ENCODE measurements around the gene CYP26B1.
A peak's percentile ranks its signal among the peaks of the same experiment; 100 is the strongest.

Gene CYP26B1

GRCh38 chr2:72112981-72113846, 34.4 kb downstream of the CYP26B1 start:
- TF ChIP-seq CTCF (conservative IDR thresholded peaks at IDR 0.05; ENCODE audit: control insufficient read depth, insufficient read depth, low read depth, low read length): no peak
- no peak for DNase-seq (ENCODE audit: low read depth)
- H3K4me3 ChIP-seq (ENCODE audit: control insufficient read depth, low read depth, low read length): no peak overlapping the region

DNA sequence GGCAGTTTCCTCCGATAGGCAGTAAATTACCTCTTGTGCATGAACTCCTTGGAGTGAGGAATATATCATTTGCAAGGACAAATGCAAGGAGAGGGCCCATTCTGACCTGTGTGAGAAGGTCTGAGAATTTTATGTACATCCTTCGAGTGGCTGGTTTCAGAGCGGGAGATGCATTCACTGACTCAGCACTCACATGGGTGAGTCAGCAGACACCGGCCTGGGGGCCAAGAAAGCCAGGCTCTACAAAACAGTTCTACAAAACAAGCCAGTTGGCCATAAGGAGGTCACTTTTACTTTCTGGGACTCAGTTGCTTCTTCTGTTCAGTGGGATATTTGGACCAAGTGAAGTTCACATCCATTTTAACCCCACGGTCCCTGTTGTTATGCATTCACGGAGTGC, 35.3 kb downstream of the CYP26B1 start:
- no peak for TF ChIP-seq CTCF (conservative IDR thresholded peaks at IDR 0.05; ENCODE audit: control insufficient read depth, insufficient read depth, low read depth, low read length)
- no peak overlapping the region for H3K4me3 ChIP-seq (ENCODE audit: control insufficient read depth, low read depth, low read length)
- peak; percentile 47 for DNase-seq (ENCODE audit: low read depth)

GRCh38 chr2:72111061-72111460, 36.6 kb downstream of the CYP26B1 start:
- no peak overlapping the region for H3K4me3 ChIP-seq (ENCODE audit: control insufficient read depth, low read depth, low read length)
- DNase-seq (ENCODE audit: low read depth): no peak
- no peak for TF ChIP-seq CTCF (conservative IDR thresholded peaks at IDR 0.05; ENCODE audit: control insufficient read depth, insufficient read depth, low read depth, low read length)

GRCh38 chr2:72109904-72110303, 37.8 kb downstream of the CYP26B1 start:
- TF ChIP-seq CTCF (conservative IDR thresholded peaks at IDR 0.05; ENCODE audit: control insufficient read depth, insufficient read depth, low read depth, low read length): no peak
- no peak for DNase-seq (ENCODE audit: low read depth)
- H3K4me3 ChIP-seq (ENCODE audit: control insufficient read depth, low read depth, low read length): no peak overlapping the region

DNA sequence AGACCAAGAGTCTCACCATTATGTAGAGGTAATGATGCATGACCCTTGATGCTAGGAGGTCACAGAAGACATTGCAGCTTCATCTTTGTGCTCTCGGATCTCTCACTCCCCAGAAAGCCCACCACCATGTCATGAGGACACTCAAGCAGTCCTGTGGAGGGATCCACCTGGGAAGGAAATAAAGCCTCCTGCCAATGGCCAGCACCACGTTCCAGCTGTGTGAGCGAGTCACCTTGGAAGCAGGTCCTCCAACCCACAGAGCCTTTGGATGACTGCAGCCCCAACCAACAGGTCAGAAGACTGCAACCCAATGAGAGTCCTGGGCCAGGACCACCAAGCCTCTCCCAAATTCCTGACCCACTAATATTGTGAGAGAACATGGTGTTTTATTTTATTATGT, 38.4 kb downstream of the CYP26B1 start:
- DNase-seq (ENCODE audit: low read depth): no peak

DNA sequence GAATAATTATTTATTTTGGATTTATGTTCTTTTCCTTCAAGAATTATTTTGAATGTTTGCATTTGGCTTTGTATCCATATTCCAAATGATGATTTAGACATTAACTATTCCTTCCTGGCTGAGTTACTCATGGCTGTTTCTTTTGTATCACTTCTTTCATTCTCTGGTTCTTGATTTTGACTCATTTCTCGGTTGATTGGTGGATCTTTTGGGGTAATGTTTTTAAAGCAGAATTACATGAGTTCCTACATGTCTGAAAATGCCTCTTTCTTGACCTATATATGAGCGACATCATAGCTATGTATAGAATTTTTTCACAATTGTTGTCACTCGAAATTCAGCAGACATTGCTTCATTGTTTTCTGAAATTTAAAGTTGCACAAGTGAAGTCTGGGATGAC, 39.5 kb downstream of the CYP26B1 start:
- DNase-seq (ENCODE audit: low read depth): no peak
- no peak overlapping the region for H3K4me3 ChIP-seq (ENCODE audit: control insufficient read depth, low read depth, low read length)
- no peak for TF ChIP-seq CTCF (conservative IDR thresholded peaks at IDR 0.05; ENCODE audit: control insufficient read depth, insufficient read depth, low read depth, low read length)

More for the DNA sequence above, 38.4 kb downstream of the CYP26B1 start:
- no peak overlapping the region for H3K4me3 ChIP-seq (ENCODE audit: control insufficient read depth, low read depth, low read length)
- no peak for TF ChIP-seq CTCF (conservative IDR thresholded peaks at IDR 0.05; ENCODE audit: control insufficient read depth, insufficient read depth, low read depth, low read length)

Data from fibroblast of mammary gland (primary cell).